Measurements from ENCODE around the gene UNC45A. TPM values are rescaled to one million over a fixed set of nuclear protein-coding genes. Genes with fewer than 3 reads are reported as not detected.

The UNC45A gene
- total RNA-seq, 2 donors from 2014 or later = 42.8 to 85.0 TPM

- DNase-seq = no peak
- 39 to 43% methylated on average over 21 of the region's 21 CpGs for WGBS, 2 donors
- intact Hi-C loops (cut with DNase I) = no loop called here
These were observed 5.7 kb upstream of the UNC45A start for GRCh38 chr15:90929246-90930019.

GRCh38 chr15:90930861-90931574, 4.1 kb upstream of the UNC45A start:
- no peaks in the 10 kb centered on the region for H3K9me3 ChIP-seq
- intact Hi-C loops (cut with DNase I) = no loop called here
- H3K36me3 ChIP-seq (replicated peaks in 1 of 2; ENCODE audit: insufficient read depth in 1 of 2, low read depth in 2 of 2) = no peaks in the 10 kb centered on the region
- peak in 1 of 4 donors; percentile 39 for DNase-seq
- no peaks in the 10 kb centered on the region for H3K27me3 ChIP-seq
- H3K4me3 ChIP-seq = no peak overlapping the region
- 46 to 51% methylated on average over 15 of the region's 15 CpGs for WGBS, 2 donors
- H3K4me1 ChIP-seq = peaks cover 45% of the 10 kb centered on the region
- TF ChIP-seq POLR2A (IDR thresholded peaks at IDR 0.05) = no peak
- no peak for TF ChIP-seq CTCF (IDR thresholded peaks at IDR 0.05)
- ATAC-seq = no peak
- H3K27ac ChIP-seq = peak overlapping the region; percentile 79 to 98 (median 91)

More at GRCh38 chr15:90929246-90930019, 5.7 kb upstream of the UNC45A start:
- Histone ChIP-seq H3K9me3 (no peaks in the 10 kb centered on the region), H3K27me3 (no peaks in the 10 kb centered on the region), H3K27ac (peak overlapping the region; percentile 72 to 98 (median 91)), H3K4me1 (peaks cover 35% of the 10 kb centered on the region), H3K4me3 (peak overlapping the region; percentile 26 to 58), H3K36me3 (replicated peaks in 1 of 2; ENCODE audit: insufficient read depth in 1 of 2, low read depth in 2 of 2) (no peaks in the 10 kb centered on the region)
- ATAC-seq = no peak
- TF ChIP-seq CTCF (IDR thresholded peaks at IDR 0.05) = peak in 2 of 7 experiments; percentile 23 to 35
- no peak for TF ChIP-seq POLR2A (IDR thresholded peaks at IDR 0.05)

DNA sequence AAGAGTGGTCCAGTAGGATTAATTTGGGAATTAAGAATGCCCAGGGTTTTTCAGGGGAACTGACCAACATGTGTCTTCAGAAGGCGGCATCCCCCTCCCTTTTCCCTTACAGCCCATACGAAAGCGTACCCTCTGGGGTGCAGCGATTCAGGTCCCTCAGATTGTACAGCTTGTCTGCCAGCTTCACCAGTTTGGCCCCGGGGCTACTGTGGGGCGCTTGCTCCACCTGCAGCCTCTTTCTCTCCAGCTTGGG, 3.6 kb upstream of the UNC45A start:
- Histone ChIP-seq H3K27ac (peak overlapping the region; percentile 79 to 98 (median 91)), H3K4me1 (peaks cover 50% of the 10 kb centered on the region), H3K27me3 (no peaks in the 10 kb centered on the region), H3K4me3 (peak overlapping the region in 1 of 2 donors; percentile 45), H3K36me3 (replicated peaks in 1 of 2; ENCODE audit: insufficient read depth in 1 of 2, low read depth in 2 of 2) (no peaks in the 10 kb centered on the region), H3K9me3 (no peaks in the 10 kb centered on the region)
- whole genome bisulfite sequencing, 2 donors = 6 to 10% methylated on average over 6 of the region's 6 CpGs
- no peak for ATAC-seq
- DNase-seq = no peak
- no peak for TF ChIP-seq CTCF (IDR thresholded peaks at IDR 0.05)
- TF ChIP-seq POLR2A (IDR thresholded peaks at IDR 0.05) = no peak
- intact Hi-C loops (cut with DNase I) = no loop called here

DNA sequence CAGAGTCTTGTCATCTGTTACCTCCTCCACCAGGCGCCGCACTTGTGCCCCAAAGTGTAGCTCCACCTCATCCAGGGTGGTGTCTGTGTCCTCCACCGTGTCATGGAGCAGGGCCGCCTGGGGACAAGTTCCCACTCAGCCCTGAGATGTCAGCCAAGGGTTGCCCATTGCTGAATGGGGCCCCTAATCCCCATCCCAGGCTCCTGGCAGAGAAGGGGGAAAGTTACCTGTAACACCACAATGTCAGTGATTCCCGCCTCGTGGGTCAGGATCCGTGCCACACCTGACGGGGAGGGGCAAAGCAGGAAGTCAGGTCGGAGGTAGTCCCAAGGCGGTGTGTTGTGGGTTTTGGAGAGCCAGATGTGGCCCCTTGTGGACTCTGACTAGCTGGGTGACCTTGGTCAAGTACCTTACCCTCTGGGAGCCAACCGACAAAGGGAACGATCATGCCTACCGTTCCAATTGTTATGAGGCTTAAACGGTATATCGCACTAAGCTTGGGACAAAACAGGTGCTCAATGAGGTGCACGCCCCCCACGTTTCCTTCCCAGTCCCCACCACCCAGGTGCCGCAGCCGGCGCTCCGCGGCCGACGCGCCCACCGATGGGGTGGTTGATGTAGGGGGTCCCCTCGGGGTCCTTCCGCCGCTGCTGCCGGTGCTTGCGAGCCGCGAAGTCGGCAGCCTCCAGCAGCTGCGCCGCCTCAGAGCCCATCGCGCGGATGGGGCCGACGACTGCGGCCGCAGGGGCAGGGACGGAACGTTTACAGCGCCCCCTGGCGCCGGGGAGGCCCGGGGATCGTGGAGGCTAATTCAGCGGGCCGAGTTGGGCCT, 3.0 kb upstream of the UNC45A start, which contains the start of gene HDDC3:
HDDC3 (minus strand) TSS at position 722 of the 832 bp plus-strand sequence; CDS start at position 713, 9 bp downstream.
- intact Hi-C loops (cut with DNase I) = no loop called here
- WGBS, 2 donors = 0% methylated on average over 6 to 52 of the region's 52 CpGs
- DNase-seq (peak; percentile 91 to 94 (median 91)), ATAC-seq (peak; percentile 64)
- TF ChIP-seq POLR2A (IDR thresholded peaks at IDR 0.05) (peak; percentile 77 to 91 (median 91)), CTCF (IDR thresholded peaks at IDR 0.05) (peak; percentile 91 to 97 (median 93))
- H3K27me3 ChIP-seq = no peaks in the 10 kb centered on the region
- peaks cover 55% of the 10 kb centered on the region for H3K4me1 ChIP-seq
- peak within 1 kb of the TSS; percentile 79 to 98 (median 91) for H3K27ac ChIP-seq
- no peaks in the 10 kb centered on the region for H3K9me3 ChIP-seq
- H3K36me3 ChIP-seq (replicated peaks in 1 of 2; ENCODE audit: insufficient read depth in 1 of 2, low read depth in 2 of 2) = no peaks in the 10 kb centered on the region
- peak within 1 kb of the TSS; percentile 45 to 78 for H3K4me3 ChIP-seq
